ENCODE results near the gene CNOT6.

Gene CNOT6

GRCh38 chr5:180605554-180606214, 111.5 kb downstream of the CNOT6 start:
- DNase-seq (ENCODE audit: extremely low read depth, low read depth): no peak
- peak; percentile 75 for TF ChIP-seq CTCF (IDR thresholded peaks at IDR 0.05; ENCODE audit: low read depth, low read length)

- no peak for TF ChIP-seq CTCF (IDR thresholded peaks at IDR 0.05; ENCODE audit: low read depth, low read length)
- no peak for DNase-seq (ENCODE audit: extremely low read depth, low read depth)
Observed at GRCh38 chr5:180606215-180606785, 112.1 kb downstream of the CNOT6 start.

- DNase-seq (ENCODE audit: extremely low read depth, low read depth): no peak
- no peak for TF ChIP-seq CTCF (IDR thresholded peaks at IDR 0.05; ENCODE audit: low read depth, low read length)
Observed at GRCh38 chr5:180607861-180608571, 113.8 kb downstream of the CNOT6 start.

DNA sequence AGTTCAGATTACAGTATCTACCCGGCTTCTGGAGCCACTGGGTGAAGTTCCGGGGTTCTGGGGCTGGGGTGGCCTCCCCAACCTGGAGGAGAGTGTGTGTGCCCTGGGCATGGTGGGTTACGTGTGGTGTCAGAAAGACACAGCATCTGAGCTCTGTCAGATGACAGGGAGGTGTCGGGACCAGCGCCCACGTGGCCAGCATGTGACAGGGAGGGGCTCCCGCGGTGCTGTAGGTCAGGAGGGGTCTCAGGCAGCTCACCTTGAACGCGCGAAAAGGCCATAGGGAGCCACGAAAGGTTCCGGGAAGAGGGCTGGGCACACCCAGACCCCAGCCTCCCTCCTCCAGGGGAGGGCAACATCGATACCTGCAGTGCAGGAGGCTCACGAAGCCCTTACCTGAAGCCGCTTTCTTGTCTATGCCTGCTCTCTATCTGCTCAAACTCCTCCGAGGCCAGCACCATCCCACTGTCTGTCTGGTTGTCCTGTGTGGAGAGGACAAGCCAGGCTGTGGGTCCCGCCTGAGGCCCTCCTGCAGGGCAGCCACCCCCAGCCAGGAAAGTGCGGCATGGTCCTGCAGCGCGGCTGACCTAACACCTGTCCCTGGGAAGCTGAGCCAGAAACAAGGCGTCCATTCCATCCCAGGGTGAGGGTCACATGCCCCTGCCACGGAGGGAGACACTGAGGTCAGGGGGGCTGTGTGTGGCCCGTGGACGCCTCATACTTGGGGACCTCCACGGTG, 114.6 kb downstream of the CNOT6 start:
- no peak for TF ChIP-seq CTCF (IDR thresholded peaks at IDR 0.05; ENCODE audit: low read depth, low read length)
- no peak for DNase-seq (ENCODE audit: extremely low read depth, low read depth)

DNA sequence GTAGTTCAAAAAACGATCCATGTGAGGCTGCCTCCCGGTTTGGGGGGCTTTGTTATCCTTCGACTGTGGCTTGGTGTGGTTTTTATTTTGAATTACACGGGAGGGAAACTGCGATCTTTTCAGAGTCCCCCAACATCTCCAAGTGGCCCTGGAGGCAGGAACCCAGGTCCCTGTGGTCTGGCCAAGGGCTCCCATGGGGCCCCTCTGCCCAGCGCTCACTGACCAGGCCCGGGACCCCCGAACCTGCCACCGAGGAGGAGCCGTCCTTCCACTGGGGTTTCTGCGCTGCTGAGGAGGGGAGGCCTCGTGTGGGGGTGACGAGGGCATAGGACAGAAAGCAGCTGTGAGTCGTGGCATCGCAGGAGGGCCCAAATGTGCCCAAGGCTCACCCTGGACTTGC, 115.2 kb downstream of the CNOT6 start:
- DNase-seq (ENCODE audit: extremely low read depth, low read depth): no peak
- TF ChIP-seq CTCF (IDR thresholded peaks at IDR 0.05; ENCODE audit: low read depth, low read length): no peak

DNA sequence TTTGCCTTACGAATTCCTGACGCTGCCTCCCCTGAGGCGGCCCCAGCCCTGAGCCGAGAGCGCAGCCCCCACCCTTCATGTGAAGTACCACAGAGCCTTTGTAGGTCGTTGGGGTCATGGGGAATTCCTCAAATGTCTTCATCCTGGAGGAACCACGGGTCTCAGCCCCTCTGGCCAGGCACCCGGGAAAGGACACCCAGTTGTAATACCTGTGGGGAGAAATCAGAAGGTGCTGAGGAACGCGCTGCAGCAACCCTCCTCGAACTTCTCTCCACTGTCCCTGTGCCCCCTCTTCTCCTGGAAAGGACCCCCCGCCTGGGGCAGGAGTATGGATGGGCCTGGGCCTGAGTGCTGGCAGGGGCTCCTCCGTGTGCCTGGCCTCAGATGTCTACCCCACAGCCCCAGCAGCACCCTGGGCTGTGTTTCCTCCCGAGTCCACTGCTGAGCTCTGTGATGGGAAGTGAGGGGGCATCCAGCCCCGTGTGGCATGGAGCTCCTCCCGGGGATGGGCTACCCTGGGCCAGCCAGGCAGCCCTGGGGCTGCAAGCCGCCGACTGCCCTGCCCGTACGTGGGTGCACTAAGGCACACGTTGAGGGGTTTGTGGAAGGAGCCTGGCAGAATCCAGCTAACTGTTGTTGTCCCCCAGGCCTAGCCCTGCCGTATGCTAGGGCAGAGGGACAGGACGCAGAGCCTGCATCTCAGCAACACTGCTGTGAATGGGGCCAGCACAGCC, 115.8 kb downstream of the CNOT6 start:
- DNase-seq (ENCODE audit: extremely low read depth, low read depth): no peak

More for the DNA sequence above, 115.8 kb downstream of the CNOT6 start:
- no peak for TF ChIP-seq CTCF (IDR thresholded peaks at IDR 0.05; ENCODE audit: low read depth, low read length)
